Stimulated activated CD8-positive, alpha-beta memory T cell treated with anti-CD3 and anti-CD28 coated beads, Interleukin-7, amount 100 ng/mL, for 48 hours (primary cell): ENCODE results near the gene PRKCSH.
"Not testable (repeated sequence)": the region's sequence is repeated elsewhere in the genome, so short reads cannot be mapped to it uniquely, and the experiment has no call there.

Source experiments
- DNase-seq, 2 donors: peaks; one replicate each; pipeline ENCODE4 v3.0.0-alpha.2; 2020; ENCODE audit warnings: low read depth in 1 of 2; ENCODE audit errors: extremely low read depth in 1 of 2

The PRKCSH gene

DNA sequence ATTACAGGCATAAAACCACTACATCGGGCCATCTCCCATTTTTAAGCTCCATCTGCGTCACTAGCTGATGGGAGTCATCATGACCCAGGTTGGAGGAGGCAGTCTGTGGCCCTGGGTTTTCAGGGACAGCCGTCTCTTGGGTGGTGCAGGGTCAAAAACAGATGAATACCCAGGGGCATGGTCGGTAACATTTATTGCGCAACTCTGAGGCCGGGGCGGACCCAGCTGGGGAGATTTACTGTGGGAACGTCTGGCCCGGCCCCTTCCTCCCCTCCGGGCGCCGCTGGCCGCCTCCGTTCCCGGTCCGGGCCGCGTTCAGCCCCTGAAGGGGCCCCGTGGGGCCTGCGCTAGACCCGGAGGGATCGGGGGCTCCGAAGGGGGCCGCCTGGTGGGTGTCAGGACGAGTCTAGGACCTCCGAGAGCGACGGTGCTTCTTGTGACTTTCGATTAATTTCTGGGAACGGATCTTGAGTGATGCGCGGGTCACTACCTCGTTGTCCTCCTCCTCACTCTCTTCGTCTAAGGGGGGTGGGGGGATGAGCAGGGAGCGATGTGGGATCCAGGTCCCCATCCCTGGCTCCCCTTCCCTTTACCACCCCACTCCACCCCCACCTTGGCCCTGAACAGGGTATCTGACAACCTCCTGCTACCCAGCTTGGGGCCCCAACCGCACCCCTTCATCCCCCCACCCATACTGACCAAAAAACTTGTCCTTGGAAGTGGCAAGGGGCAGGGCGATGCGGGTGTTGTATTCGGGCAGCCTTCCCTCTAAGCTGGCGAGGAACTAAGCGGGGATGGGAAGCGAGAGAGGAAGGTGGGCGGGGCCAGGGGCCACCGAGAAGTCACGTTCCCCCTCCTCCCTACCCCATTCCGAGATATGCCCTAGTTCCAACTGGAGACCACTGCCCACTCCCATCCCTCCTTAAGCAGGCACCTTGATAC lies 14.7 kb upstream of the PRKCSH start:
- DNase-seq: no peak

DNA sequence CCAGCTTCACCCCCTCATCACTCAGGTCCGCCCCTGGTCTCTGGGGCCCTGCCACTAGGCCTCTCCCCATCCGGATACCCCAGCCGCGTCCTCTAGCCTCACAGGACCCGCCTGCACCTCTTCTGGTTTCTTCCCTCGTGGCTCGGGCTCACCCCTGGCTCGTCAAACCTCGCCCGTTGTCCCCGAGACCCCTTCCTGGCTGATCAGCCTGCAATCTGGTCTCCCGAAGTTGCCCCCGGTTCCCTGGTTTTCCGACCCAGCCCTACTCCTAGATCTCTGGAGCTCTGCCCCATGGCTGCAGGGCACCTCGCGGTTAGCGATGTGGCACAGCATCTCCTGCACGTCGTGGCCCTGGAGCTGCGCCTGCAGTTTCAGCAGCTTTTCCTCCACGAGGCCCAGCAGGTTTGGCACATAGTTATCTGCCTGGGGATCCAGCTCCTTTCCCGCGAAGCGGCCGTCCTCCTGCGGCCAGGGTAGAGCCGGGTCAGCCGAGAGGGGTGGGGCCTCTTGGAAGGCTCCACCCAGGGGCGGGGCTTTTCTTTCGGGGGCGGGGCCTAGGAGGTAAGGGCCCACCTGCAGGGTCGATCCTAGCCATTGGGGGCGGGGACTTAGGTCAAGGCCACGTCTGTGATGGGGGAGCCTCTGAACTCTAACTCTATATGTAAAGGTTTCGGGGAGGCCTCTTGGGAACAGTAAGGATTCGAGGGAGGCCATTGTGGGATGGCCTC lies 13.9 kb upstream of the PRKCSH start:
- peak in 1 of 2 donors; percentile 27 for DNase-seq

DNA sequence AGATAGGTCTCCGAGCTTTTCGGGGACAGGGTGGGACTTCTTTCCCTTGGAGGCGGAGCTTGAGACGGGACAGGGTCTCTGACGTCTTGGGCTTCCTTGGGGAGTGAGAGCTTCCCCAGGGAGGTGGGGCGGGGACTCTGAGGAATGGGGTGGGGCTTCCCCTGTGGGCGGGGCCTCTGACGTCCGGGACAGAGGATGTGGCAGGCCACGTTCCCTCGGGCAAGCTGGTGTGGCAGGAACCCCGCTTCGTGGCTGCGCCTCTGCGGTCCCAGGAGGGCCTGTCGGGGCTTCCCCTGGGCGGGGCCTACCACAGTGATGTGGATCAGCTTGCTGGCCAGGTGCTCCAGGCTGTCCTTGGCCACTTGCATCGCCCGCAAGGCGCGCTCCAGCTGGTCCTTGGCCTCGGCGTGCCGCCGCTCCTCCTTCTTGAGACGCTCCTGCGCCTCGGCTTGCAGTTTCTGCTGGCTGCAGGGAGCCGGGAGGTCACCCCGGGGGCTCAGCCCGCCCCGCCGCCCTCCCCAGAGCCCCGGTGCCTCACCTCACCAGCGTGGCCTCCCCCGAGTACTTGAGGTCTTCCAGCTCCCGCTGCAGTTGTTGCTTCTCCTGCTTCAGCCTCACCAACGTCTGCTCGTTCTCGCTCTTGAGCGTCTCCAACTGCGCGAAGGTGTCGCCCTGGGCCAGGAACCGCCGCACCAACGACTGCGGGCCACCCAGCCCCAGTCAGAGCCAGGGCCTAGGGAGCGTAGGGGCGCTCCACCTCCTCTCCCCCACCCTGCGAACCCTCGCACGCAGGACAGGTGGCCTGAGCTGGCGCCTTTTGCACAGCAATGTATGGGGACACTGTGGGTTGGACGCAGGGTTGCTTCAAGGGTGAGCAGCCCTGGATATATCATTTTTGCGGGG lies 13.0 kb upstream of the PRKCSH start:
- peak; percentile 49 to 74 for DNase-seq

DNA sequence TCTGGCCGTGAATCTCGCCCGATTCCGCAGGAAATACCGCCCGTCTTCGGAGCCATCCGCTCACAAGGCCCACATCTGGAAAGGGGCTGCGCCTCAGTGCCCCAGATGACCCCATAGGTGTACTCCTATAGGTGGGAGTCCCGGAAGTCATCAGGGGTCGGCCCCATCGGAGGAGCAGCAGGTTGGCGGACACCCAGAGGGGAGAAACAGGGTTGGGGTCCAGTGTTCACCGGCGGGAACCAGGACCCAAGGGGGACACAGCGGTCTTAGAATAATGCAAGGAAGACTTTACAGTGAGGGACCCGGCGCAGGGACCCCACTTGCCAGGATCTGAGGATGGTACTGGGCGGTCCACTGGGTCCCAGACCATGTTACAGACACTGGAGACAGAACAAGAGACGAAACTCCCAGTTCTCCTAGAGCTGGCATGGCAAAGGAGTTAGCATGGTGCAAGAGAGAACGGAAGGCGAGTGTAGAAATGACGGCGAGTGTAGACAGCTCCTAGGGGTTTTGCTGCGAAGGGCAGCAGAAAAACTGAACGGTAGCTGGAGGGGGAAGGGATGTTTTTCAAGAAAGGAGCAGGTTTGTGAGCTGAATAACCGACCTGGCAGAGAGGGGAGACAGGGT lies 12.2 kb upstream of the PRKCSH start:
- DNase-seq: no peak

DNA sequence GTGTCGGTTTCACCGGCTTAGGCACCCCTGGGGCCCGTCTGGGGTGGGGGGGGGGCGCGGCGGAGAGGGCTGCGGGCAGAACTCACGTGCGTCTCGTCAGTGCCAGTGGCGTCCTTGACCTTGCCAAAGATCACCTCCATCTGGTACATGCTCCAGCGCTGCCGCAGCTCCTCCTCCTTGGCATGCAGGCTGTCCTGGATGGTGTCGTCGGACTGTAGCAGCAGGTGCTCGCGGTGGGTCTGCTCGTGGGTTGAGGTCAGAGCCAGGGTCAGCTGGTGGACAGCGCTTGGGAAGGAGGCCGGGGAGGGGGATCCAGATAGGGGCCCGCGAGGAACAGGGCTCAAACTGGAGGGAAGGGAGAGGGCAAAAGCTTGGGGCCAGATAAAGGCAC lies 11.6 kb upstream of the PRKCSH start:
- no peak for DNase-seq

DNA sequence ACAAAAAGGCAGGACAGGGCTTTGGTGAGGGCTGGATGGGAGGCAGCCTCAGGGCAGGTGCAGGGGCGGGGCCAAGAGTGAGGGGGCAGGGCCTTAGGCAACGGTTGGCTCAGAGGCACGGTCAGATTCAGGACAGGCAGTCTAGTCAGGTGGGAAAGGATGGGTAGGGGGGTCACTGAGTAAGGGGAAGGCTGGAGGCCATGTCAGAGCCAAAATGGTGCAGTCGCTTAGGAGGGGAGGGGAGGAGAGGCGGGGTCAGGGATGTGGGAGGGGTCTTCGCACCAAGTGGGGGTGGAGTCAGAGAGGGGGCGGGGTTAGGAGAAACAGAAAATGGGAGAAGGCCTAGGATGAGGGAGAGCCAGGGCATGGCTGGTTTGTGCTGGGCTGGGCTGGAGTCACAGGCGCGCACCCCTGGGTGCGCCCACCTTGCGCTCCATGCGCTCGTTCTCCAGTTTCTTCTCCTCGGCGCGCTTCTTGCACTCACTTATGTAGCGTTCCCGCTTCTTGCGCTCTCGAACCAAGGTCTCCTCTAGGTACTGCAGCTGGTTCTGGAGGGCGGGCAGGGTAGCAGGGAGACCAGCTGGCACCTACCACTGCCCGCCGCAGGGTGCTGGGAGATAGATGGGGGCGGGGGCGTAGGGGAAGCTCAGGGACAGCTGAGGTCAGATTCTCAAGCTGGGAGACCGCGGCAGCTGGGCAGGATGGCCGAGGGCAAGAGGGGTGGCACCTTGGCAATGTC lies 9.5 kb upstream of the PRKCSH start:
- DNase-seq: no peak

DNA sequence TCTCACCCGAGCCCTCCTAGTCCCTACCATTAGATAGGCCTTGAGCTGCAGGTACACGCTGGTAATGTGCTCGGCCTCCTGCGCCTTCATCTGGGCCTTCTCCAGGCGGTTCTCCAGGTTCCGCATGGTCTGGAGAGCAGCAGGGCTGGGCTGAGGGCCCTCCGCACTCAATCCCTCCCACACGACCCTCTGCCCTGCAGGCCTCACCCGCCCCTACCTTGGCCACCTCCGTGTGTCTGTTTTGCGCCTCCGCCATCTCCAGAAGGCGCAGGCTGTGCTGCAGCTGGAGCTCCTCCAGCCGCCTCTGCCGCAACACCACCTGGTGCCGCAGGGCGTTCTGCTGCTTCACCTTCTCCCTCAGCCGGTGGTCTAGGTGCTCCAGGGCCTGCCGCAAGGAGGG lies 8.8 kb upstream of the PRKCSH start:
- no peak for DNase-seq

DNA sequence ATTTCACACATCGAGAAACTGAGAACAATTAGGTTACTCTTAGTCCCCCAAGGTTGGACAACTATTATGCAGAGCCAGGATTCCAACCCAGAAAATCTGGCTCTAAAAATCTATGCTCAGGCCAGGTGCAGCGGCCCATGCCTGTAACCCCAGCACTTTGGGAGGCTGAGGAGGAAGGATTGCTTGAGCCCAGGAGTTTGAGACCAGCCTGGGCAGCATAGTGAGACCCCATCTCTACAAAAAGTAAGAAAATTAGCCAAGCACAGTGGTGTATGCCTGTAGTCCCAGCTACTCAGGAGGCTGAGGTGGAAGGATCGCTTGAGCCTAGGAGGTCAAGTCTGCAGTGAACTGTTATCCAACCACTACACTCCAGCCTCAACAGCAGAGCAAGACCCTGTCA lies 1.9 kb upstream of the PRKCSH start:
- not testable (repeated sequence) for DNase-seq

DNA sequence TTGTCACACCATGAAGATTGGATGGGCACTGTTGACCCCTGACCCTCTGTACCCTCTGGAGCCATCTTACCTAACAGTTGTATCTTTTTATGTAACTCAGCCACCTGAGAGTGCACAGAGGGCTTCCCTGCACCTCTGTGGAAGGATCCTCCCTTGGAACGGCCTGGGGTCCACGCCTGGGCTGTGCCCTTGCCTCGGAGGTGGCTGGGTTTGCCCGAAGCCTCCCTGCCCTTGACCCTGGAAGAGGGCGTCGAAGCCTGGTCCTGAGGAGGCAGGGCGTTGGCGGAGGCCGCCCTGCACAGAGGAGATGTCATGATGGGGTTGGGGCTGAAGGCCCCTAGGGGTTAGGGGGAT lies 755 bp upstream of the PRKCSH start:
- no peak for DNase-seq

DNA sequence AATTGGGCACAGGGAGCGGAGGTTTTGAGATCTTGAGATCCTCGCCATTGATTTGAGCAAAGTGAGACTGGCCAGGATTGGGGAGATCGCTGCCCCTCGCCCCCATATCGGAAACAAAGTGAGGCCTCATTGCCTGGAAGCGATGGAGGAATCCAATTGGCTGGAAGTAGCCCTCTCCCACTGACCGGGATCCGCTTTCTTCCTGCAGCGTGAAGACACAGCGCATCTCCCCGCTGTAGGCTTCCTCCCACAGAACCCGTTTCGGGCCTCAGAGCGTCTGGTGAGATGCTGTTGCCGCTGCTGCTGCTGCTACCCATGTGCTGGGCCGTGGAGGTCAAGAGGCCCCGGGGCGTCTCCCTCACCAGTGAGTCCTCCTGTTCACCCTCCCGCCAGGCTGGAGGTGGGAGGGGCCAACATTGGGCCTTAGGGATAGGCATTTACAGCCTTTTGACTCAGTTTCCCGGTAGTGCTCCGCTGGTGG lies 438 bp downstream of the PRKCSH start:
- no peak for DNase-seq

DNA sequence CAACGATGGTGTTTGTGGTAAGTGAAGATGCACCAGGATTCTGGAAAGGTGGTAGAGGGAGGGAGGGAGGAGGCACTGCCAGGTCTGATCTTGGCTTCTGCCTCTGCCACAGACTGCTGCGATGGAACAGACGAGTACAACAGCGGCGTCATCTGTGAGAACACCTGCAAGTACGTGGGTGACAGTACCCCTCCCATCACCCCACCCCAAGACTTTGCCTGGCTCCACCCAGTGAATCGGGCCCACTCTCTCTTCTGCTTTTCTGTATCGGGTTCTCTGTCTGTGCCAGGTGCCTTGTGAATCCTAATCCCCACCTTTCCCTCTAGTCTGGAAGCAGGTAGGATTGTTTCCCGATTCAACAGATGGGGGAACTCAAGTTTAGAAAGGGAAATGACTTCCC lies 2.5 kb downstream of the PRKCSH start:
- DNase-seq: no peak

DNA sequence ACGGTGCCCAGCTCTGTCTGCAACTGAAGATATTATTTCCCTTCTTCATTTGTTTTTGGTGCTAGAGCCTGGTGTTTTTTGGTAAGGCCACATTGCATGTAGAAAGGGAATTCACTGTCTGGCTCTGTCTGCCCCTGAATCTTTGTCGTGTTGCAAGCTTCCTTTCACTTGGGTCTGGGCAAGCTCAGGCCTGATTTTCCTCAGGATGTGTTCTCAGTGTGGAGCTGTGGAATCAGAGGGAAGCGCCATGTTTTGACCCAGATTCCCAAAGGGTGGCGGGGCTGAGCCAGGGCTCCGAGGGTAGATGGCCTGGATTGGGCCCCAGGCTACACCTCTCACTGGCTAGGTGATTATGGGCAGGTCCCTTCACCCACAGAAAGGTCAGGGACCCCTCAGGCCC lies 8.6 kb downstream of the PRKCSH start:
- DNase-seq: no peak

DNA sequence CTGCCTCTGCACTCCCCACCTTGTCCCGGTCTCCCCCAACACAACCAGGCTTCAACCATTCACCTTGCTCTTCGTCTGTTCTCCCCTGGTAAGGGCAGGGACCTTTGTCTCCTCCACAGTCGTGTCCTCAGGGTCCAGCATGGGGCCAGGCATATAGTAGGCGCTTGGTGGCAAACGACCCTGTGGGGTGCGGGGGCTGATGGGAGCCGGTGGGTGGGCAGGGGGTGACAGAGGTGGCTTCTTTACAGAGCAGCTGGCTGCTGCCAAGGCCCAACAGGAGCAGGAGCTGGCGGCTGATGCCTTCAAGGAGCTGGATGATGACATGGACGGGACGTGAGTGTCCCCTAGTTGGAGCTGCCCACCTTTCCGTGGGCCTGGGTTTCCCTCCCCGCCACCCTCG lies 9.7 kb downstream of the PRKCSH start:
- DNase-seq: no peak

DNA sequence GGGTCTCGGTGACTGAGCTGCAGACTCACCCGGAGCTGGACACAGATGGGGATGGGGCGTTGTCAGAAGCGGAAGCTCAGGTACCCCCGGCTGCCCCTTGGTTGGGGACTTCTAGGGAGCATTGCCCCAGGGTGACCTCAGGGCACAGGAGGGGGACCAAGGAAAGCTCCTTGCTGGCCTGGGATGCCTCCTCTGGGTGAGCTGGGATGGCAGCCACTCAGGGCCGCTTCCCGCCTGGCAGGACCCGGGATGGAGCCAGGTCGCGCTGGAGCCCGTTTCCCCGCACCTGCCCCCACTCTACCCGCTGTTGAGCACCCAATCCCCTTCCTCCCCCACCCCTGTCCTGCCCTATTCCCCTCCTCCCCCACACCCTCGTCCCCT lies 10.8 kb downstream of the PRKCSH start:
- no peak for DNase-seq

DNA sequence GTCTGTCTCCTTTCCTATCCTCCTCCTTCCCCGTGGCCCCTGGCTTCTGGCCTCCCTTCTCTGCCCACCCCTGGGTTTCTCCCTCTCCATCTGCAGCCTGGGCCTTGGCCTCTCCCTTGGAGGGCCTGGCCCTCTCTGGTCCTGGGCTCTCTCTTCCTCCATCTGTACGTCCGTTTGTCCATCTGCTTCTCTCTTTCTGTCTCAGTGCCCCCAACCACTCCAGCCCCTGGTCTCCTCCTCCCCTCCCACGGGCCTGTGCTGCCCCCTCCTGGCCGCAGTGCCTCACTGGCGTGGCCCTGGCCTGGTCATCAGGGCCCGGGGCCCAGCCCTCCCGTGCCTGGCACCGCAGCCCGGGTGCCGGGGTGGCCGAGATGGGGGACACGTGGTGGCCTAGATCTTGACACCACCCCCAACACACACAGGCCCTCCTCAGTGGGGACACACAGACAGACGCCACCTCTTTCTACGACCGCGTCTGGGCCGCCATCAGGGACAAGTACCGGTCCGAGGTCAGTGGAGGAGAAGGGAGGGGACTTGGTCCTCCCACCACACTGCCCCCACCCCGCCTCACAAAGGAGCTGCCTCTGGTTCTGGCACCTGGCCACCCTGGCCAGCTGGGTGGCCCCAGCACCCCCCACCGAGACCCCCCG lies 11.3 kb downstream of the PRKCSH start:
- DNase-seq: no peak

DNA sequence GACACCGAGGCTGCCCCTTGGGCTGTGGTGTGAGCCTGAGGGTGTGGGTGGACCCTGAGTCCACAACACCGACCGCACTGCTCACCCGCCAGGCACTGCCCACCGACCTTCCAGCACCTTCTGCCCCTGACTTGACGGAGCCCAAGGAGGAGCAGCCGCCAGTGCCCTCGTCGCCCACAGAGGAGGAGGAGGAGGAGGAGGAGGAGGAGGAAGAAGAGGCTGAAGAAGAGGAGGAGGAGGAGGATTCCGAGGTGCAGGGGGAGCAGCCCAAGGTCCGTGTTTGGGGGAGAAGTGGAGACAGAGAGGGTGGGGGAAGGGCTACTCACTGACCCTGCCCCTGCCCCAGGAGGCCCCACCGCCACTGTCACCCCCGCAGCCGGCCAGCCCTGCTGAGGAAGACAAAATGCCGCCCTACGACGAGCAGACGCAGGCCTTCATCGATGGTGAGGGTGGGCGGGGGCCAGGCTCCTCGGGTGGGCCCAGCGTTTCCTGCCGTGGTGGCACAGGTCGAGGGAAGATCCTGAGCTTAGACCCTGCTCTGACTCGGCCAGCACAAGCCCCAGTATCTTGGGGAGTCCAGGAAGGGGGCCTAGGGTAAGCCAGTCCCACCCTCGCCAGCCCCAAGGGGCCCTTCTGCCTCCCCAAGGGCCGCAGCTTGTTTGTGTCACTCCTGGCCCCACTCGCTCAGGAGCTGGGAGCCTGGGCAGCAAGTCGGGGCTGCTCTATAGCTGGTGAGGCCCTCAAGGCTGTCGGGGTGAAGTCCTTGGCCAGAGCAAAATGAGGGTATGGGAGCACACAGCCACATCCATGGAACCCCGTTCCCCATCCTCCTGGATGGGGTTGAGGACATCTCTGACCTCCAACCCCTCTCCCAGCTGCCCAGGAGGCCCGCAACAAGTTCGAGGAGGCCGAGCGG lies 12.2 kb downstream of the PRKCSH start:
- no peak for DNase-seq

DNA sequence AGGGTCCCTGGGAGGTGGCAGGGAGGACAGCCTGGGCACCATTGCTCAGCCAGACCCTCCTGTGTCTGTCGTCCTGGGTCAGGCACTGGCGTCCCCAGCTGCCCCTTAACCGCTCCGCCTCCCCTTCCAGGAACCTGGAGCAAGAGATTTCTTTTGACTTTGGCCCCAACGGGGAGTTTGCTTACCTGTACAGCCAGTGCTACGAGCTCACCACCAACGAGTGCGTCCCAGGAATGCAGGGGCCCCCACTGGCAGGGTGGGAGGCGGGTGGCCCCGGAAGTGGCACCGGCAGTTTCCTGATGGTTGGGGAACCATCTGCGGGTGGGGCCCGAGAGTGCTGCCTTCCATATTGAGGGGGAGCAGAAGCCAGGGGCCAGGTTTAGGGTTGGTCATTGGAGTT lies 13.0 kb downstream of the PRKCSH start:
- DNase-seq: no peak

DNA sequence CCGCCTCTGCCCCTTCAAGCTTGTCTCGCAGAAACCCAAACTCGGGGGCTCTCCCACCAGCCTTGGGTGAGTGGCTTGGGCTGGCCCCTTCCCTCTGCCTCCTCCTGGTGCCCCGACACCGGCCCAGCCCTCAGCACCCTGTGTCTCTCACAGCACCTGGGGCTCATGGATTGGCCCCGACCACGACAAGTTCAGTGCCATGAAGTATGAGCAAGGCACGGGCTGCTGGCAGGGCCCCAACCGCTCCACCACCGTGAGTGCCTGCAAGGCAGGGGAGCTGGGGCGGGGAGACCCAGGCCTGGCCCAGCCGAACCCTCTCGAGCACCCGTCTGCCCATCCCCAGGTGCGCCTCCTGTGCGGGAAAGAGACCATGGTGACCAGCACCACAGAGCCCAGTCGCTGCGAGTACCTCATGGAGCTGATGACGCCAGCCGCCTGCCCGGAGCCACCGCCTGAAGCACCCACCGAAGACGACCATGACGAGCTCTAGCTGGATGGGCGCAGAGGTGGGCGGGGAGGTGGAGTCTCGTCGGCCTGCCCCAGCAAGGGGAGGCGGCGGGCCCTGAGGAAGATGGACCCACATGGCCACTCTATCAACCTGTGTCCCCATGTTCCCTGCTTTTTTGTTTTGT lies 13.6 kb downstream of the PRKCSH start:
- DNase-seq: no peak
